Measurements from ENCODE around the gene RABAC1. TPM values are rescaled to one million over a fixed set of nuclear protein-coding genes. Genes with fewer than 3 reads are reported as not detected.

RABAC1 gene
- total RNA-seq, 4 donors from 2014 or later, result 125 to 152 (median 128) TPM

- WGBS, 2 donors, result 41 to 50% methylated on average over 13 of the region's 13 CpGs
- H3K4me3 ChIP-seq (ENCODE audit: low read depth, poor library complexity, severe bottlenecking), result no peak overlapping the region
- DNase-seq (ENCODE audit: low spot score in 2 of 2), result no peak
- TF ChIP-seq CTCF (IDR thresholded peaks at IDR 0.05) (no peak), POLR2A (IDR thresholded peaks at IDR 0.05) (no peak)
- intact Hi-C loops (cut with DNase I; ENCODE audit: low total_unique reads), result no loop called here
These were observed 34.7 kb downstream of the RABAC1 start for GRCh38 chr19:41924151-41925145.

GRCh38 chr19:41923045-41923788 lies 35.9 kb downstream of the RABAC1 start:
- no peak for DNase-seq (ENCODE audit: low spot score in 2 of 2)
- no peak for TF ChIP-seq POLR2A (IDR thresholded peaks at IDR 0.05)
- TF ChIP-seq CTCF (IDR thresholded peaks at IDR 0.05), result no peak
- intact Hi-C loops (cut with DNase I; ENCODE audit: low total_unique reads), result no loop called here

GRCh38 chr19:41922585-41922984 lies 36.5 kb downstream of the RABAC1 start:
- no peak for DNase-seq (ENCODE audit: low spot score in 2 of 2)
- 7 to 12% methylated on average over 17 to 18 of the region's 18 CpGs for WGBS, 2 donors
- TF ChIP-seq POLR2A (IDR thresholded peaks at IDR 0.05) (no peak), CTCF (IDR thresholded peaks at IDR 0.05) (no peak)
- intact Hi-C loops (cut with DNase I; ENCODE audit: low total_unique reads), result no loop called here
- no peak overlapping the region for H3K4me3 ChIP-seq (ENCODE audit: low read depth, poor library complexity, severe bottlenecking)

More at GRCh38 chr19:41923045-41923788, 35.9 kb downstream of the RABAC1 start:
- H3K4me3 ChIP-seq (ENCODE audit: low read depth, poor library complexity, severe bottlenecking), result no peak overlapping the region
- WGBS, 2 donors, result 30 to 42% methylated on average over 4 of the region's 6 CpGs

- TF ChIP-seq CTCF (IDR thresholded peaks at IDR 0.05) (no peak), POLR2A (IDR thresholded peaks at IDR 0.05) (no peak)
- DNase-seq (ENCODE audit: low spot score in 2 of 2), result no peak
- 11 to 16% methylated on average over 22 of the region's 22 CpGs for WGBS, 2 donors
- H3K4me3 ChIP-seq (ENCODE audit: low read depth, poor library complexity, severe bottlenecking), result no peak overlapping the region
- intact Hi-C loops (cut with DNase I; ENCODE audit: low total_unique reads), result no loop called here
These were observed 37.2 kb downstream of the RABAC1 start for GRCh38 chr19:41921577-41922576.

Measured in lower leg skin (tissue), 4 donors.